ENCODE measurements around the gene MIA3.

DNA sequence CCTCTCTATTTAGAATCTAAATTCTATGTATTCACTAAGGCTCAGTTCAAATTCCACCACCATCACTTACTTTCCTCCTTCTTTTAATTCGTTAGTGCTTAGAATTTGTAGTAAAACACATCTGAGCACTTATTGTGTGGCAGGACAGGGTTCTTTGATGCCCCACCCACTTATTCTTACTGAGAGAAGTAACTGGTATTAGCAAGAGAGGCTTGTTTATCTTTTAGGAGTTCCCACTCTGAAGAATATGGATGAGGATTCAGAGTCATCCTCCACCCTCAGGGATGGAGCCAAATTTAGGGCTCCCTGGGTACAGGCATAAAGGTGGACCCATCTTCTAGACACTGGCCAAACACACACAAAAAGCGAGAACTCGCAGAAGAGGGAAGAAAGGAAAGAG, 16.6 kb upstream of the MIA3 start:
- TF ChIP-seq, protein P1, sequence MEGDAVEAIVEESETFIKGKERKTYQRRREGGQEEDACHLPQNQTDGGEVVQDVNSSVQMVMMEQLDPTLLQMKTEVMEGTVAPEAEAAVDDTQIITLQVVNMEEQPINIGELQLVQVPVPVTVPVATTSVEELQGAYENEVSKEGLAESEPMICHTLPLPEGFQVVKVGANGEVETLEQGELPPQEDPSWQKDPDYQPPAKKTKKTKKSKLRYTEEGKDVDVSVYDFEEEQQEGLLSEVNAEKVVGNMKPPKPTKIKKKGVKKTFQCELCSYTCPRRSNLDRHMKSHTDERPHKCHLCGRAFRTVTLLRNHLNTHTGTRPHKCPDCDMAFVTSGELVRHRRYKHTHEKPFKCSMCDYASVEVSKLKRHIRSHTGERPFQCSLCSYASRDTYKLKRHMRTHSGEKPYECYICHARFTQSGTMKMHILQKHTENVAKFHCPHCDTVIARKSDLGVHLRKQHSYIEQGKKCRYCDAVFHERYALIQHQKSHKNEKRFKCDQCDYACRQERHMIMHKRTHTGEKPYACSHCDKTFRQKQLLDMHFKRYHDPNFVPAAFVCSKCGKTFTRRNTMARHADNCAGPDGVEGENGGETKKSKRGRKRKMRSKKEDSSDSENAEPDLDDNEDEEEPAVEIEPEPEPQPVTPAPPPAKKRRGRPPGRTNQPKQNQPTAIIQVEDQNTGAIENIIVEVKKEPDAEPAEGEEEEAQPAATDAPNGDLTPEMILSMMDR (IDR thresholded peaks at IDR 0.05) = no peak
- no peak for TF ChIP-seq POLR2A (IDR thresholded peaks at IDR 0.05)
- no peak for TF ChIP-seq POLR2AphosphoS5 (IDR thresholded peaks at IDR 0.05; ENCODE audit: insufficient read depth in 1 of 2, low read depth in 1 of 2)
